Stomach (tissue), 9 donors: Measurements from ENCODE around the gene ETNK2. TPM values are rescaled to one million over a fixed set of nuclear protein-coding genes. Genes with fewer than 3 reads are reported as not detected.

Source experiments
- DNase-seq, 2 donors: peaks; one replicate each; pipeline versions ENCODE4 v3.0.0 to v3.0.0-alpha.2; 2013 to 2019
- H3K27ac ChIP-seq, 5 donors: fragments of 200-600 bp in 4 of 5; sonication (generic) in 4 of 5; one replicate each; pipeline ENCODE4 v1.5.1; 2013 to 2019; ENCODE audit warnings: mild to moderate bottlenecking in 1 of 5, moderate library complexity in 1 of 5
- H3K27me3 ChIP-seq, 3 donors: fragments of 200-600 bp; sonication (generic); one replicate each; pipeline ENCODE4 v1.5.1; 2017 to 2019; ENCODE audit warnings: mixed run types in 1 of 3
- H3K36me3 ChIP-seq, 4 donors: fragments of 200-600 bp; sonication (generic); 1 replicate in 3 of 4; 2 replicates in 1 of 4; pipeline ENCODE4 v1.5.1; 2016 to 2019
- H3K4me1 ChIP-seq, 4 donors: fragments of 200-600 bp; sonication (generic); one replicate each; pipeline ENCODE4 v1.5.1; 2016 to 2019
- H3K4me3 ChIP-seq, 4 donors: fragments of 200-600 bp; sonication (generic) in 3 of 4; one replicate each; pipeline ENCODE4 v1.5.1; 2016 to 2019; ENCODE audit warnings: mild to moderate bottlenecking in 1 of 4
- H3K9me3 ChIP-seq, 4 donors: fragments of 200-600 bp; sonication (generic); one replicate each; pipeline ENCODE4 v1.5.1; 2016 to 2019
- CTCF ChIP-seq, 7 experiments: fragments of 450-650 bp in 4 of 7; fragments of 200-600 bp in 3 of 7; sonication (generic) in 3 of 7; IDR thresholded peaks; one replicate each; pipeline ENCODE4 v1.5.1; 2016 to 2019; ENCODE audit warnings: antibody characterized with exemption in 7 of 7, control low read depth in 2 of 7, mild to moderate bottlenecking in 1 of 7
- EP300 ChIP-seq: sonication (generic); formaldehyde crosslinking; IDR thresholded peaks from one replicate; pipeline ENCODE4 v1.6.1; 2017; ENCODE audit warnings: antibody characterized with exemption
- POLR2A ChIP-seq, 4 donors: fragments of 450-650 bp; IDR thresholded peaks; one replicate each; pipeline ENCODE4 v1.6.1; 2016; ENCODE audit warnings: antibody characterized with exemption in 4 of 4, control low read depth in 2 of 4, mild to moderate bottlenecking in 1 of 4, moderate library complexity in 1 of 4
- POLR2AphosphoS5 ChIP-seq, 3 donors: sonication (generic); formaldehyde crosslinking; IDR thresholded peaks; one replicate each; pipeline ENCODE4 v1.6.1; 2016; ENCODE audit warnings: antibody characterized with exemption in 3 of 3
- WGBS, 5 donors: extraction: QIAGEN DNeasy Blood & Tissue Kit in 3 of 5; methylation state at CpG; one replicate each; pipeline versions ENCODE4 v1.1.5 to v1.1.7; 2013 to 2018; 5-methylcytosine and 5-hydroxymethylcytosine counted together
- intact Hi-C: fragments of 100-400 bp; cut with DNase I; formaldehyde crosslinking; loops from one replicate; pipeline ENCODE4 v1.15.1; 2023; ENCODE audit warnings: low total_unique reads
- polyA plus RNA-seq, 3 donors: library from polyadenylated mRNA; stranded (reverse); fragments of 200-250 nt; gene quantifications; one replicate each; pipeline ENCODE4 v1.2.3, GENCODE V29; 2013
- total RNA-seq, 5 donors: library from RNA; depleted of rRNA; stranded (reverse); fragments of >200 nt; gene quantifications; one replicate each; pipeline versions ENCODE4 v1.1.0 to v1.2.3, GENCODE V29; 2014 to 2016
- donor health status: healthy with polysubstance abuse.
- donor health status: Bipolar disorder and iron deficiency.
- donor health status: healthy.

ETNK2 gene
- total and polyA plus RNA-seq, 8 donors: 0.45 to 12.2 (median 7.1) TPM

DNA sequence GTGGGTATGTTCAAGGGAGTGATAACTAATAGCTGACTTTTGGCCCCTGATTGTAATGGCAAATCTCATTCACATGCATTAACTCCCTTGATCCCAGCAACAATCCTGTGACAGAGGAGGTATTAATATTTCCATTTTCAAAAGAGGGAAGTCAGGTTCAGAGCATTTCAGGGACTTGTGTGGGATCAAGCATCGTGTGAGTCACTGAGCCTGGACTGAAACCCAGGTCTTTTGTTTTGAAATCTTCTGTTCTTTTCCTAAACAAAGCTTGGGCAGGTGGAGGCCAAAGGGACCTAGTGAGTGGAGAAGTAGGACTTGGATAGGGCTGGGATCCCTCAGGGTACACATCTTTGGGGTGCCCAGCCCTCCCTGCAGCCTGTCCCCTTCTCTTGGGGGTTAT is 37.9 kb downstream of the ETNK2 start:
- Histone ChIP-seq H3K4me1 (peaks cover 2 to 36% (median 15%) of the 10 kb centered on the region in 4 donors), H3K9me3 (no peaks in the 10 kb centered on the region), H3K27ac (peak overlapping the region in 2 of 5 donors; percentile 8 to 29), H3K36me3 (peaks cover 11 to 42% (median 32%) of the 10 kb centered on the region in 4 donors), H3K27me3 (no peaks in the 10 kb centered on the region), H3K4me3 (no peak overlapping the region)
- WGBS, 5 donors: 44 to 71% (median 65%) methylated on average over 1 of the region's 1 CpG
- no peak for TF ChIP-seq EP300
- TF ChIP-seq POLR2AphosphoS5 (IDR thresholded peaks at IDR 0.05): no peak
- no peak for TF ChIP-seq CTCF (IDR thresholded peaks at IDR 0.05)
- no peak for TF ChIP-seq POLR2A (IDR thresholded peaks at IDR 0.05)
- intact Hi-C loops: no loop called here
- no peak for DNase-seq

DNA sequence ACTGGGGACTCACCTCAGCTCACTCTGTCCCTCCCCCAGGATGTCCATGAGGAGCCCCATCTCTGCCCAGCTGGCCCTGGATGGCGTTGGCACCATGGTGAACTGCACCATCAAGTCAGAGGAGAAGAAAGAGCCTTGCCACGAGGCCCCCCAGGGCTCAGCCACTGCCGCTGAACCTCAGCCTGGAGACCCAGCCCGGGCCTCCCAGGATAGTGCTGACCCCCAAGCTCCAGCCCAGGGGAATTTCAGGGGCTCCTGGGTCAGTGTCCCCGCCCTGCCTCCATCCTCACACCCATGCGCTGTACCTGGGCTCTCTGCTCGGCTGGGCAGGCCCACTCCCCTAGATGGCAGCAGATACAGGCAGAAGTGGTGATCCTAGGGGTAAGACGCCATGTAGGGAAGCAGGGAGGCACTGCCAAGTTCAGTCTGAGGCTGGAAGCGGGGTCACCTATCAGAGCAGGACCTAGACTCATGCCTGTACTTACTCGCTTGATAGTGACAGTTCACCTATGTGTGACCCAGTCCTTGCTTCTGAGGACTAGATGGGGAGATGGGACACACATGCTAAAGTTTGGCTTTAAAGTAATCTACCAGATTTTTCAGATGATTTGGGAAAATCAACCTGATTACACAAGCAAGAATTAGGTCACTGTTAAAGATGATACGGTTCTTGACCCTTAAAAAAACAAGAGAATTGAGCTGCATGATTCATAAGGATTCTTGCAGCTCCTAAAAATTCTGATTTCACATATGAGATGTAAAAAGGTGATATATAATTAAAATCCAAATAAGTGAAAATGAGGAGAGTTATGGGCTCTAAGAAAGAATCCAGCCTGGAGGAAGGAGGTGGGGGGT is 38.7 kb downstream of the ETNK2 start:
- TF ChIP-seq POLR2A (IDR thresholded peaks at IDR 0.05) (no peak), EP300 (no peak), CTCF (IDR thresholded peaks at IDR 0.05) (no peak), POLR2AphosphoS5 (IDR thresholded peaks at IDR 0.05) (no peak)
- Histone ChIP-seq H3K36me3 (peaks cover 11 to 34% (median 25%) of the 10 kb centered on the region in 4 donors), H3K27me3 (no peaks in the 10 kb centered on the region), H3K27ac (peak overlapping the region in 3 of 5 donors; percentile 8 to 54 (median 49)), H3K4me1 (peaks cover 5 to 44% (median 22%) of the 10 kb centered on the region in 4 donors), H3K9me3 (no peaks in the 10 kb centered on the region), H3K4me3 (no peak overlapping the region)
- 76 to 85% (median 83%) methylated on average over 8 to 11 of the region's 11 CpGs for WGBS, 5 donors
- no peak for DNase-seq
- intact Hi-C loops: no loop called here

GRCh38 chr1:204110894-204111633 is 40.8 kb downstream of the ETNK2 start:
- WGBS, 5 donors: 73 to 86% (median 81%) methylated on average over 5 of the region's 5 CpGs
- intact Hi-C loops: no loop called here
- H3K27ac ChIP-seq: no peak overlapping the region
- no peaks in the 10 kb centered on the region for H3K27me3 ChIP-seq
- no peak for TF ChIP-seq CTCF (IDR thresholded peaks at IDR 0.05)
- TF ChIP-seq POLR2AphosphoS5 (IDR thresholded peaks at IDR 0.05): no peak
- no peak for TF ChIP-seq POLR2A (IDR thresholded peaks at IDR 0.05)
- TF ChIP-seq EP300: no peak
- H3K9me3 ChIP-seq: no peaks in the 10 kb centered on the region
- no peak for DNase-seq
- no peak overlapping the region for H3K4me3 ChIP-seq
- peaks cover 0 to 13% (median 6%) of the 10 kb centered on the region in 4 donors for H3K36me3 ChIP-seq
- peaks cover 5 to 52% (median 32%) of the 10 kb centered on the region in 4 donors for H3K4me1 ChIP-seq

DNA sequence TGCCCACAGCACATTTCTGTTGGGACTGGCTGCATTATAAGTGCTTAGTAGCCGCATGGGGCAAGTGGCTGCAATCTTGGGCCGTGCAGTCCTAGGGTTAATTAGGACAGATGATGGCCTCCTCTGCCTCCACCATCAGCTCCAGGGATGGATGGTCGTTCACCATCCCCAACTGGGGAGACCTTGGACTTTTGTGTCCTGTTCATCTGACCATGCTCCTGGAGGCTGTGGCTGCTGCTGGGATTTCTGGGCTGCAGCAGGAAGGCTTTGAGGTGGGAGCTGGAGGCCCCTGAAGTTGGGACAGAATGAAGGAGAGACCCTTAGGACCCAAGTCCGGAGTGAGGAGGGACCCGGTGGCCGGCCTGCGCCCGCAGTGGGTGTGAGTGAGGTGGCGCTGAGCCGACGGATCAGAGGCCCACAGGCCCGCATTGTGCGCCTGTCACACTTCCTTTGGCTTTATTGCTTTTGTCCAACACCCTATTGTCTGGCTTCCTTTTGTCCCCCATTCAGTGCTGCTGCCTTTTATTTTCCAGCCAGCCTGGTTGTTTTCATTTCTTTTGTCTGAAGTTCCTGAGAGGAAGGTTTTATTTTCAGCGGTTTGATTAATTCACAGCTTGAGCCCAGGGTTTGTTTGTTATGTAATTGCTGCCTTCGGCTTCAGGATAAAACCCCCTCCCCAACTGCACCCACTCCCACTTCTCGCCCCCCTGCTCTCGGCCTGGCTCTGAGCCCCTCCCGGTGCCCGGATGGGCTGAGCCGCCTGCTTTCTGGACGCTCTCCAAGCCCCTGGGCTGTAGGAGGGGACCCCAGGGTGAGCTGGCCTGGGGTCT is 43.3 kb downstream of the ETNK2 start:
- Histone ChIP-seq H3K27me3 (no peaks in the 10 kb centered on the region), H3K27ac (peak overlapping the region in 4 of 5 donors; percentile 3 to 47 (median 26)), H3K36me3 (no peaks in the 10 kb centered on the region), H3K4me3 (no peak overlapping the region), H3K9me3 (no peaks in the 10 kb centered on the region), H3K4me1 (peaks cover 18 to 63% (median 46%) of the 10 kb centered on the region in 4 donors)
- DNase-seq: no peak
- TF ChIP-seq POLR2AphosphoS5 (IDR thresholded peaks at IDR 0.05) (no peak), EP300 (no peak), CTCF (IDR thresholded peaks at IDR 0.05) (no peak), POLR2A (IDR thresholded peaks at IDR 0.05) (no peak)
- 36 to 51% (median 40%) methylated on average over 20 to 21 of the region's 21 CpGs for WGBS, 5 donors
- intact Hi-C loops: no loop called here
